ENCODE results near the gene PHTF1.

GRCh38 chr1:113732802-113733201 is 26.5 kb downstream of the PHTF1 start:
- TF ChIP-seq CTCF (IDR thresholded peaks at IDR 0.05) (no peak), POLR2A (IDR thresholded peaks at IDR 0.05) (no peak), EP300 (IDR thresholded peaks at IDR 0.05) (no peak)

Data from gastroesophageal sphincter (tissue), 3 donors.